ENCODE results near the gene ZCCHC7. TPM values are rescaled to one million over a fixed set of nuclear protein-coding genes. Genes with fewer than 3 reads are reported as not detected.
"Not testable (repeated sequence)": the region's sequence is repeated elsewhere in the genome, so short reads cannot be mapped to it uniquely, and the experiment has no call there.

The ZCCHC7 gene
- total and polyA plus RNA-seq, 2 donors (not counting 3 experiments of a cell fraction or from before 2014, with no cell fraction given), result 7.4 to 14.8 TPM

- DNase-seq (ENCODE audit: low read depth, low spot score) (no peak), FAIRE-seq (no peak)
- ChIA-PET POLR2A (no interaction called here), CTCF (interaction anchor here (0.7 to 1.2 kb wide), 3 partner anchors 10 to 16 kb away, joined by 3 read pairs; no protein-coding TSS in a partner anchor)
- no TSS peak for BruUV-seq (replicated peaks)
- Histone ChIP-seq H2AFZ (ENCODE audit: low read depth, low read length) (no peak overlapping the region), H3K4me1 (ENCODE audit: control insufficient read depth, extremely low read depth, insufficient read depth, low read length) (no peaks in the 10 kb centered on the region), H3K27ac (ENCODE audit: insufficient read depth, low read depth, low read length) (no peak overlapping the region), H3K27me3 (ENCODE audit: control insufficient read depth in 2 of 2, insufficient read depth in 2 of 2, low read length in 2 of 2) (peaks cover 2 to 4% of the 10 kb centered on the region in 2 experiments), H3K9me3 (replicated peaks; ENCODE audit: control insufficient read depth, insufficient read depth, low read length) (no peaks in the 10 kb centered on the region), H4K20me1 (replicated peaks; ENCODE audit: control insufficient read depth, extremely low read depth, insufficient read depth, low read length) (no peaks in the 10 kb centered on the region), H3K4me3 (replicated peaks in 1 of 3; ENCODE audit: insufficient read depth in 1 of 3, low read depth in 1 of 3, low read length in 3 of 3) (no peak overlapping the region), H3K4me2 (ENCODE audit: insufficient read depth, low read length) (no peak overlapping the region), H3K79me2 (ENCODE audit: control insufficient read depth, insufficient read depth, low read length) (no peaks in the 10 kb centered on the region), H3K36me3 (ENCODE audit: control insufficient read depth in 2 of 2, extremely low read depth in 1 of 2, insufficient read depth in 2 of 2, low read length in 2 of 2) (no peaks in the 10 kb centered on the region), H3K9me1 (replicated peaks; ENCODE audit: control insufficient read depth, extremely low read depth, insufficient read depth, low read length) (no peaks in the 10 kb centered on the region), H3K9ac (replicated peaks; ENCODE audit: extremely low read depth, insufficient read depth, low read length) (no peak overlapping the region)
- dilution Hi-C loops (cut with MboI; ENCODE audit: extremely low pct_ligation_motif_present, low sequenced_read_pairs) (no loop called here), intact Hi-C loops (cut with micrococcal nuclease) (no loop called here)
- TF ChIP-seq MAX (IDR thresholded peaks at IDR 0.05; ENCODE audit: insufficient read depth, insufficient read length), result no peak
- TF ChIP-seq MYC (IDR thresholded peaks at IDR 0.05; ENCODE audit: low read depth, low read length), result no peak
- no peak for TF ChIP-seq POLR2A (IDR thresholded peaks at IDR 0.05; ENCODE audit: low read depth, low read length)
- no peak for TF ChIP-seq FOS (IDR thresholded peaks at IDR 0.05; ENCODE audit: borderline replicate concordance, insufficient read depth, low read length)
- no peak for TF ChIP-seq POLR2AphosphoS5 (IDR thresholded peaks at IDR 0.05; ENCODE audit: insufficient read depth, low read depth, low read length)
- TF ChIP-seq JUN (IDR thresholded peaks at IDR 0.05; ENCODE audit: borderline replicate concordance, insufficient read depth, insufficient read length, low read depth), result no peak
- no peak for TF ChIP-seq GATA2 (IDR thresholded peaks at IDR 0.05; ENCODE audit: insufficient read depth, insufficient read length, low read depth, low read length)
- TF ChIP-seq EZH2 (IDR thresholded peaks at IDR 0.05; ENCODE audit: borderline replicate concordance, low read depth, low read length, severe bottlenecking), result no peak
These were observed 275.3 kb downstream of the ZCCHC7 start for GRCh38 chr9:37395663-37396062.

GRCh38 chr9:37397948-37398347 is 277.6 kb downstream of the ZCCHC7 start:
- not testable (repeated sequence) for H3K9me3 ChIP-seq (replicated peaks; ENCODE audit: control insufficient read depth, insufficient read depth, low read length)

More at GRCh38 chr9:37397948-37398347, 277.6 kb downstream of the ZCCHC7 start:
- H3K27me3 ChIP-seq (ENCODE audit: control insufficient read depth in 2 of 2, insufficient read depth in 2 of 2, low read length in 2 of 2); H3K9me1 ChIP-seq (replicated peaks; ENCODE audit: control insufficient read depth, extremely low read depth, insufficient read depth, low read length); H3K4me2 ChIP-seq (ENCODE audit: insufficient read depth, low read length); H3K79me2 ChIP-seq (ENCODE audit: control insufficient read depth, insufficient read depth, low read length); H2AFZ ChIP-seq (ENCODE audit: low read depth, low read length); H4K20me1 ChIP-seq (replicated peaks; ENCODE audit: control insufficient read depth, extremely low read depth, insufficient read depth, low read length); H3K4me3 ChIP-seq (replicated peaks in 1 of 3; ENCODE audit: insufficient read depth in 1 of 3, low read depth in 1 of 3, low read length in 3 of 3); H3K36me3 ChIP-seq (ENCODE audit: control insufficient read depth in 2 of 2, extremely low read depth in 1 of 2, insufficient read depth in 2 of 2, low read length in 2 of 2); intact Hi-C loops (cut with micrococcal nuclease); H3K27ac ChIP-seq (ENCODE audit: insufficient read depth, low read depth, low read length); H3K4me1 ChIP-seq (ENCODE audit: control insufficient read depth, extremely low read depth, insufficient read depth, low read length); DNase-seq (ENCODE audit: low read depth, low spot score); BruUV-seq (replicated peaks); dilution Hi-C loops (cut with MboI; ENCODE audit: extremely low pct_ligation_motif_present, low sequenced_read_pairs); FAIRE-seq; POLR2A ChIA-PET; H3K9ac ChIP-seq (replicated peaks; ENCODE audit: extremely low read depth, insufficient read depth, low read length): not testable (repeated sequence)
- CTCF ChIA-PET, result interaction anchor here (1.0 kb wide), 1 partner anchor 20 kb away, joined by 3 read pairs; no protein-coding TSS in a partner anchor
